Measurements from ENCODE around the gene DCLRE1B. TPM values are rescaled to one million over a fixed set of nuclear protein-coding genes. Genes with fewer than 3 reads are reported as not detected.

The DCLRE1B gene
- total and polyA plus RNA-seq, 9 of the 15 experiments (the other 6 are each of a cell fraction or from before 2014, with no cell fraction given), result 10.6 to 28.8 (median 17.2) TPM

GRCh38 chr1:113899111-113899510 lies 6.0 kb upstream of the DCLRE1B start (continued):
- TF ChIP-seq CTCF (IDR thresholded peaks at IDR 0.05 in 2 of 3, conservative IDR thresholded peaks at IDR 0.05 in 1 of 3; ENCODE audit: insufficient read depth in 2 of 3, low read depth in 1 of 3, low read length in 3 of 3) (no peak), ZNF143 (CRISPR knock-in tag; IDR thresholded peaks at IDR 0.05) (no peak), BRF2 (IDR thresholded peaks at IDR 0.05; ENCODE audit: borderline replicate concordance, insufficient read depth, insufficient read length) (no peak), NKRF (IDR thresholded peaks at IDR 0.05; ENCODE audit: borderline replicate concordance) (no peak), ZBTB2 (IDR thresholded peaks at IDR 0.05) (no peak), YBX1 (IDR thresholded peaks at IDR 0.05) (no peak), ZNF347 (CRISPR knock-in tag; IDR thresholded peaks at IDR 0.05; ENCODE audit: low read depth) (no peak), TCF15 (CRISPR knock-in tag; IDR thresholded peaks at IDR 0.05) (no peak)

Measured in K562 (cell line).